Colonic mucosa (tissue), 4 donors: Measurements from ENCODE around the gene NUCB1. TPM values are rescaled to one million over a fixed set of nuclear protein-coding genes. Genes with fewer than 3 reads are reported as not detected.
A peak's percentile ranks its signal among the peaks of the same experiment; 100 is the strongest.

Experiments
- DNase-seq: peaks from one replicate; pipeline ENCODE4 v3.0.0-alpha.2; 2020
- H3K27ac ChIP-seq: fragments of 200-600 bp; one replicate; pipeline ENCODE4 v1.8.0; 2021
- H3K27me3 ChIP-seq: fragments of 200-600 bp; one replicate; pipeline ENCODE4 v1.8.0; 2021
- H3K36me3 ChIP-seq: fragments of 200-600 bp; one replicate; pipeline ENCODE4 v1.8.0; 2021
- H3K4me1 ChIP-seq: fragments of 200-600 bp; one replicate; pipeline ENCODE4 v1.8.0; 2021; ENCODE audit warnings: mild to moderate bottlenecking
- H3K4me3 ChIP-seq: fragments of 200-600 bp; one replicate; pipeline ENCODE4 v1.8.0; 2021
- H3K9ac ChIP-seq, 2 donors: one replicate each; pipeline ENCODE4 v1.7.0; 2013; ENCODE audit warnings: control low read depth in 2 of 2, low read depth in 2 of 2, low read length in 2 of 2
- H3K9me3 ChIP-seq: fragments of 200-600 bp; one replicate; pipeline ENCODE4 v1.8.0; 2021
- intact Hi-C: fragments of 100-400 bp; cut with DNase I; formaldehyde crosslinking; loops from one replicate; pipeline ENCODE4 v1.14.1; 2022
- total RNA-seq, 2 donors: library from RNA; stranded (reverse); fragmentation: NEBNext Ultra II Directional in 1 of 2; extraction: Animal tissue kit (Norgen Biotek cat#: 25700) in 1 of 2; gene quantifications; one replicate each; pipeline ENCODE4 v1.2.1, GENCODE V29; 2021
- TF ChIP-seq, protein P1 (sequence below): fragments of 200-600 bp; IDR thresholded peaks from one replicate; pipeline ENCODE4 v1.8.0; 2022; ENCODE audit warnings: antibody characterized with exemption, mild to moderate bottlenecking
- donor health status: healthy.
- donor health status: DM: no; HTN: no; CAD: no.
- donor health status: DM: no; HTN: no; CAD: no.

NUCB1 gene
- total RNA-seq, 2 donors from 2014 or later, result 180 to 184 TPM

DNA sequence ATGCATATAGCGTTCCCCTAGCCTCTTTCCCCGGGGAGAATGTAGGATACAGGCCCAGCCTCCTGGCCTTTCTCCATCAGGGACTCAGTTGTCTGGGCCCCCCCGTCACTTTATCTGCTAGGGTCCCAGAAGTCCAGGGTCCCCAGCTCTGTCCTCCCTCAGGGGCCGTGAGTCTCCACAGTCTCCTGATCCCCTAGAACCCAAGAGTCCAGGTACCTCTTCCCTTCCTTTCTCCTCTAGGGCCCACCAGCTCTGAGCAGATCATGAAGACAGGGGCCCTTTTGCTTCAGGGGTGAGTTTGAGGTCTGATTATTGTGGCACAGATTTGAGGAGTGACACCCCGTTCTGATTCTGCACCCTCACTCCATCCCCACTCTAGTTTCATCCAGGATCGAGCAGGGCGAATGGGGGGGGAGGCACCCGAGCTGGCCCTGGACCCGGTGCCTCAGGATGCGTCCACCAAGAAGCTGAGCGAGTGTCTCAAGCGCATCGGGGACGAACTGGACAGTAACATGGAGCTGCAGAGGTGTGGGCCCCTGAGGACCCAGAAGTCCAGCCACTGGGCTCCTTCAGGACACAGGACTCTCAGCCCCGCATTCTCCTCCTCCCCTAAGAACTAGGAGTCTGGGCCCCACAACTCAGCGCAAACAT, 55.3 kb downstream of the NUCB1 start:
- TF ChIP-seq, protein P1, sequence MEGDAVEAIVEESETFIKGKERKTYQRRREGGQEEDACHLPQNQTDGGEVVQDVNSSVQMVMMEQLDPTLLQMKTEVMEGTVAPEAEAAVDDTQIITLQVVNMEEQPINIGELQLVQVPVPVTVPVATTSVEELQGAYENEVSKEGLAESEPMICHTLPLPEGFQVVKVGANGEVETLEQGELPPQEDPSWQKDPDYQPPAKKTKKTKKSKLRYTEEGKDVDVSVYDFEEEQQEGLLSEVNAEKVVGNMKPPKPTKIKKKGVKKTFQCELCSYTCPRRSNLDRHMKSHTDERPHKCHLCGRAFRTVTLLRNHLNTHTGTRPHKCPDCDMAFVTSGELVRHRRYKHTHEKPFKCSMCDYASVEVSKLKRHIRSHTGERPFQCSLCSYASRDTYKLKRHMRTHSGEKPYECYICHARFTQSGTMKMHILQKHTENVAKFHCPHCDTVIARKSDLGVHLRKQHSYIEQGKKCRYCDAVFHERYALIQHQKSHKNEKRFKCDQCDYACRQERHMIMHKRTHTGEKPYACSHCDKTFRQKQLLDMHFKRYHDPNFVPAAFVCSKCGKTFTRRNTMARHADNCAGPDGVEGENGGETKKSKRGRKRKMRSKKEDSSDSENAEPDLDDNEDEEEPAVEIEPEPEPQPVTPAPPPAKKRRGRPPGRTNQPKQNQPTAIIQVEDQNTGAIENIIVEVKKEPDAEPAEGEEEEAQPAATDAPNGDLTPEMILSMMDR, result no peak
- DNase-seq, result peak; percentile 22
- Histone ChIP-seq H3K9ac (peak overlapping the region; percentile 96 to 97), H3K27ac (peak overlapping the region; percentile 70), H3K4me1 (peaks cover 7% of the 10 kb centered on the region), H3K36me3 (no peaks in the 10 kb centered on the region), H3K9me3 (no peaks in the 10 kb centered on the region), H3K4me3 (peak overlapping the region; percentile 79), H3K27me3 (no peaks in the 10 kb centered on the region)
- intact Hi-C loops, result no loop called here

DNA sequence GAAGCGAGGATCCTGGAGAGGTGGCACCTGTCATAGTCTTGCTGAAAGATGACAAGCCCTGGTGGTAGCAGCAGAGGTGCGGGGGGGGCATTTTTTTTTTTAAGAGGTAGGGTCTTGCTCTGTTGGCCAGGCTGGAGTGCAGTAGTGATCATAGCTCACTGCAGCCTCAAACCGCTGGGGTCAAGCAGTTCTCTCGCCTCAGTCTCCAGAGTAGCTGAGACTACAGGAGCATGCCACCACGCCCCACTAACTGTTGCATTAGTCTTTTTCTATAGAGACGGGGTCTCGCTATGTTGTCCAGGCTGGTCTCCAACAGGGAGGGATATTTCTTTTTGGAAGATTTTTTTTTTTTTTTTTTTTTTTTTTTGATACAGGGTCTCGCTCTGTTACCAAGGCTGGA, 57.9 kb downstream of the NUCB1 start:
- Histone ChIP-seq H3K9me3 (no peaks in the 10 kb centered on the region), H3K4me1 (peaks cover 7% of the 10 kb centered on the region), H3K27ac (no peak overlapping the region), H3K9ac (no peak overlapping the region), H3K36me3 (no peaks in the 10 kb centered on the region), H3K27me3 (no peaks in the 10 kb centered on the region), H3K4me3 (no peak overlapping the region)
- DNase-seq, result no peak
- intact Hi-C loops, result no loop called here
- TF ChIP-seq, protein P1, result no peak

DNA sequence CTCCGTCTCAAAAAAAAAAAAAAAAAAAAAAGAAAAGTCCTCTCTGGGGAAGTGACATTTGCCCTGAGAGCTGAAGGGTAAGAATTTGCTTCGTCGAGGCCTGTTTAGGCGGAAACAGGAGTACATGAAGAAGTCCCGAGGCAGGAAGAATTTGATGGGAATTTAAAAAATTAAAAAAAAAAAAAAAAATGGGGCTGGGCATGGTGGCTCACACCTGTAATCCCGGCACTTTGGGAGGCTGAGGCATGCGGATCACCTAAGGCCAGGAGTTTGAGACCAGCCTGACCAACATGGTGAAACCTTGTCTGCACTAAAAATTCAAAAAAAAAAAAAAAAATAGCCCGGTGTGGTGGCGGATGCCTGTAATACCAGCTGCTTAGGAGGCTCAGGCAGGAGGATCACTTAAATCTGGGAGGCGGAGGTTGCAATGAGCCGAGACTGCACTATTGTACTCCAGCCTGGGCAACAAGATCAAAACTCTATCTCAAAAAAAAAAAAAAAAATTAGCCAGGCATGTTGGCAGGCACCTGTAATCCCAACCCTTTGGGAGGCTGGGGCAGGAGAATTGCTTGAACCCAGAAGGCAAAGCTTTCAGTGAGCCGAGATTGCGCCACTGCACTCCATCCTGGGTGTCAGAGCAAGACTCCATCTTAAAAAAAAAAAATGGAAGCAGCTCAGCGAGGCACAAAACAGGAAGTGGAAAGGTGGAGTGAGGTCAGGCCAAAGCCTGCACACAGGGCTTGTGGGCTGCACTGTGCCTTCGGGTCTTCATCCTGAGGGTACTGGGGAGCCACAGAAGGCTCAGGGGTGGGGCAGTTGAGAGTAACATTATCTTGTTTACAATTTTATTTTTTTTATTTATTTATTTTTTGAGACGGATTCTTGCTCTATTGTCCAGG, 59.5 kb downstream of the NUCB1 start:
- Histone ChIP-seq H3K9me3 (no peaks in the 10 kb centered on the region), H3K4me3 (no peak overlapping the region), H3K27ac (peak overlapping the region; percentile 76), H3K27me3 (no peaks in the 10 kb centered on the region), H3K36me3 (no peaks in the 10 kb centered on the region), H3K9ac (no peak overlapping the region), H3K4me1 (peaks cover 7% of the 10 kb centered on the region)
- DNase-seq, result no peak
- intact Hi-C loops, result loop anchor here (10.0 kb wide), 1 partner anchor 85 kb away; the partner anchor contains the start of gene PPP1R15A
- TF ChIP-seq, protein P1, result no peak

DNA sequence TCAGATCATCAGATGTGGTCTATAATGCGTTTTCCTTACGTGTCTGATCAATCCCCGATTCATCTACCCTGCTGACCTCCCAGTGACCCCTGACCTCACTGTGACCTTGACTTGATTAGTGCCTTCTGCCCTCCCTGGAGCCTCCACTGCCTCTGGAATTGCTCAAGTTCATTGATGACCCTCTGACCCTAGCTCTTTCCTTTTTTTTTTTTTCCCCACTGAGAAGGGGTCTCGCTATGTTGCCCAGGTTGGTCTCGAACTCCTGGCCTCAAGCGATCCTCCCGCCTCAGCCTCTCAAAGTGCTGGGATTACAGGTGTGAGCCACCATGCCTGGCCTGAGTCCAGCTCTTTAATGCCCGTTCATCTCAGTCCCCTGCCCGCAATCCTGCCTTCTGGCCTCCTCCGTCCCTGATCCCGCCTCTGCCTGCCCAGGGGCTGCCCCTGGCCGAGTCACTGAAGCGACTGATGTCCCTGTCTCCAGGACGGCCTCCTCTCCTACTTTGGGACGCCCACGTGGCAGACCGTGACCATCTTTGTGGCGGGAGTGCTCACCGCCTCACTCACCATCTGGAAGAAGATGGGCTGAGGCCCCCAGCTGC, 61.0 kb downstream of the NUCB1 start:
- Histone ChIP-seq H3K27me3 (no peaks in the 10 kb centered on the region), H3K36me3 (no peaks in the 10 kb centered on the region), H3K4me1 (no peaks in the 10 kb centered on the region), H3K9me3 (no peaks in the 10 kb centered on the region), H3K9ac (peak overlapping the region; percentile 29 to 93), H3K27ac (peak overlapping the region; percentile 76), H3K4me3 (no peak overlapping the region)
- no peak for DNase-seq
- intact Hi-C loops, result loop anchor here (10.0 kb wide), 1 partner anchor 86 kb away; the partner anchor contains the start of gene PPP1R15A
- TF ChIP-seq, protein P1, result no peak

DNA sequence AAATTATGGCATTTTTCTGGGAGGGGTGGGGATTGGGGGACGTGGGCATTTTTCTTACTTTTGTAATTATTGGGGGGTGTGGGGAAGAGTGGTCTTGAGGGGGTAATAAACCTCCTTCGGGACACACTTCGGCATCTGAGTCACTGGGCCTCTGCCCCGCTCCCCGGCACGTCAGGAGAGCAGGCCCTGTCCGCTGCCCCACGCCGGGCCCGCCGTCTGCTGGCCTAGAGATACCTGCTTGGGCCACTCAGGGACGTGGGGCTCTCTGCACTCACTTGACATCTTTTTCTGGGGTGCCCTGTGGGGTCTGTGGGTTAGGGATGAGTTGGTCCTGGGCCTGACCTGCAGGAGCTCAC, 61.5 kb downstream of the NUCB1 start:
- no peaks in the 10 kb centered on the region for H3K27me3 ChIP-seq
- no peaks in the 10 kb centered on the region for H3K4me1 ChIP-seq
- H3K9me3 ChIP-seq, result no peaks in the 10 kb centered on the region
- H3K36me3 ChIP-seq, result no peaks in the 10 kb centered on the region
- peak overlapping the region; percentile 70 to 93 for H3K9ac ChIP-seq
- peak overlapping the region; percentile 76 for H3K27ac ChIP-seq
- DNase-seq, result no peak
- intact Hi-C loops, result loop anchor here (10.0 kb wide), 1 partner anchor 87 kb away; the partner anchor contains the start of gene PPP1R15A
- H3K4me3 ChIP-seq, result no peak overlapping the region
- TF ChIP-seq, protein P1, result no peak
